Activated T-helper 9 cell treated with anti-CD3 and anti-CD28 coated beads, Interleukin-2, amount 50 U/mL, for 16 hours (primary cell): ENCODE measurements around the gene PGP.

ENCODE experiments used
- DNase-seq: peaks from one replicate; pipeline ENCODE4 v3.0.0-alpha.2; 2020; ENCODE audit warnings: low read depth

Gene PGP

DNA sequence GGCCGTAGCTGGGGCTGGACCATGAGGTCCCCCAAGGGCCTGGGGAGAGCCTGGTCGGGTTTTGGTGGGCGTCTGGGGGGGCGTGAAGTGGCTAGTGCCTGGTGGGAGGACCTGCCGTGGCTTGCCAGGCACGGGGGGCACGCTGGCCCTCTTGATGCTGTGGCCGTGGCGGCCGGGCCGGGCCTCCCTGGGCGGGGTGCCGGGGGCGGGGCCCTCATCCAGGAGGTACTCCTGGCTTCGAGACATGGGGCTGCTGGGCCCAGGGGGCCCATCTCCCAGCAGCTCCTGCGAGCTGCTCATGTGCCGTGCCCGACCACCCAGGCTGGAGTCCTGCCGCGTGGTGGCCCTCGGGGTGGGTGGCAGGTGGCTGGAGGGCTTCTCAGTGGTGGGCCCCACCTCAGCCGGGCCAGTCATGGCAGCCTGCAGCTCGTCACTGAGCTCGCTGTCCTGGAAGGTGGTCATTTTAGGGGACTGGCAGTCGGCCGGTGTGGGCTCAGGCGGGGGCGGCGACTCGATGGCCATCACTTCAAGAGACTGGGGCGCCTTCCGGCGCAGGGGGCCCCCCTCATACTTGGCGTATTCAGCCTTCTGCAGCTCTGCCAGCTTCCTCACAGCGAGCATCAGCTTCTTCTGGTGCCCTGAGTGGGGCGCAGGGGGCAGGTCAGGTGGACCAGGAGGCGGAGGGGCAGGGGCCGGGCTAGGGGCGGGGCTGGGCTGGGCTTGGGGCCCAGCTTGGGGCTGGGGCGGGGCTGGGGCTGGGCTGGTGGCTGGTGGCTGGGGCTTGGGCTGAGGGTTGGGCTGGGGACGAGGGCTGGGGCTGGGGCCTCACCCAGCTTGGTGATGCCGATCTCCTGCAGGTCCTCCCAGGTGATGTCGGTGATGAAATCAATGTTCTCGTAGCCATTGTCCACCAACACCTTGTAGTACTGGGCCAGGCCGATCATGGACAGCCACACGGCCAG lies 33.4 kb downstream of the PGP start:
- DNase-seq: no peak

DNA sequence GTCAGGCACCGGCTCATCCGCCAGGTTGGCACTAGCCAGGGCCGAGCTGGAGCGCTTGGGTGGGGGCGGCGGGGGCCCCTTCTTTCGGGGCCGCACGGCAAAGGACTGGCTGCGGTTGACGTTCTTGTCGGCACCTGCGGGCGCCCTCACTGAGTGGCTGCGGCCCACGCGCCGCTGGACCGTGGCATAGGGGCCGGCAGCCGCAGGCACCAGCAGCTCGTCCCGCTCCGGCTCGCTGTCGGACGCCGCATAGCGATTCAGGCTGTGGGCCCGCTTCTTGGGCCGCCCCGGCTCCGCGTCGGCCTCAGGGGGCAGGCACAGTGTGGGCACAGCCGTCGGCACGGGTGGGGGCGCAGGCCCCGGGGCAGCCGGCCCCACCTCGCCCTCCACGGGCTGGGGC lies 34.2 kb downstream of the PGP start:
- no peak for DNase-seq

DNA sequence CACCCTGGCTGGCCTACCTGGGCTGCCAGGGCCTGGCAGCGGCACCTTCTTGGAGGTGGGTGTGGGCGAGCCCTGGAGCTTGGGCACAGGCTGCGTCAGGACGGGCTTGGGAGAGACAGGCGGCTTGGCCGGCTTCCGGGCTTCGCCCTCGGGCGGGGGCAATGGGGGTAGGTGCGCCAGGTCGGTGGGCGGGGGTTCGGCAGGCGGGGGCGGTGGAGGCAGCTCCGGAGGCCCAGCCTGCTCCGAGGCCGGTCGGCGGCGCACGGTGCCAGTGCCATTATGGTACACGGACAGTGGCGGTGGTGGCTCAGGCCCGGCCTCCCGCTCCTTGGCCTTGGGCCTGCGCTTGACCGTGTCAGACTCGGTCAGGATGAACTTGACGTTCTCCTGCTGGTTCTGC lies 35.1 kb downstream of the PGP start:
- no peak for DNase-seq

DNA sequence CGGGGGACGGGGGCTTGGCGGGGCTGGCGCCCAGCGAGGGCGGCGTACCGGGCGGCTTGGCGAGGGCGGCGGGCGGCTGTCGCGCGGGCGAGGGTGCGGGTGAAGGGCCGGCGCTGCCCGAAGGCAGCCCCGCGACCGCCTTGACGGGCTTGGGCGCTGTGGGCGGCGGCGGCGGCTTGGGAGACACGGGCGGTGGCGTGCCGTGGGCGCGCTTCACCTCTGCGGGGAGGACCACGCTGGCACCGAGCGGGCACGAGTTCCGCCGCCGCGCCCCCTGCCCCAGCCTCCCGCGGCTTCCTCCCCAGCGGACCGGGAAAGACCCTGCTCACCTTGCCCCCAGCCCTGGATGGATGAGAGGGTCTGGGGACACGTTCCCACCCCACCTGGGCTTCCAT lies 35.5 kb downstream of the PGP start:
- no peak for DNase-seq

DNA sequence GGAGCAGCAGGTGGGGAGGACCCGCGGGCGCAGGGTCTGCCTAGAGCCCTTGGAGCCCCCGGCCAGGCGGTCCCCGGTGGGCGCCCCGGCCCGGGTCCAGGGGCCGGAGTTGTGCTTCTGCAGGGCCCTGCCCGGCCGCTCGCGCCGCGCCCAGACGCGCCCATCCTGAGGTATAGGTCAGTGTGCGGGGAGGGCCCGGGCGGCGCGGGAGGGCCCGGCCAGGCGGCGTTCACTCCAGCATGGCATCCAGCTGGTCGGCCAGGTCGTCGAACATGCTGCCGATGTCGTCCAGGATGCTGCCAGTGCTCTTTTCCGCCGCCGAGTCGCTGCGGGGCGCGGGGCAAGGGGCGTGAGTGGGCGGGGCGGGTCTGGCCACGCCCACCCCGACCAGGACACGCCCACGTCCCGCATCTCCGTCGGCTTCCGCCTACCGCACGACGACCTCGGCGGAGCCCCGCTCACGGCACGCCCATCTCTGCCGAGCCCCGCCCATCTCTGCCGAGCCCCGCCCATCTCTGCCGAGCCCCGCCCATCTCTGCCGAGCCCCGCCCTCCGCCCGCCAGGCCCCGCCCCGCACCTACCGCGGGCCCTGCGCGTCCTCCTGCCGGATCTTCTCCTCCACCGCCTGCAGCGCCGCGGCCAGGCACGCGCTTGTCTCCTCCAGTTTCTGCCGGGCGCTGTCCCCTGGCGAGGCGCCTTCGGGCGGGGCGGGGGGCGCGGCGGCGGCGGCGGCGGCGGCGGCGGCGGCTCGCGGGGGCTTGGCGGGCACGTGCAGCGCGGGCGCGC lies 36.1 kb downstream of the PGP start:
- peak; percentile 15 for DNase-seq

DNA sequence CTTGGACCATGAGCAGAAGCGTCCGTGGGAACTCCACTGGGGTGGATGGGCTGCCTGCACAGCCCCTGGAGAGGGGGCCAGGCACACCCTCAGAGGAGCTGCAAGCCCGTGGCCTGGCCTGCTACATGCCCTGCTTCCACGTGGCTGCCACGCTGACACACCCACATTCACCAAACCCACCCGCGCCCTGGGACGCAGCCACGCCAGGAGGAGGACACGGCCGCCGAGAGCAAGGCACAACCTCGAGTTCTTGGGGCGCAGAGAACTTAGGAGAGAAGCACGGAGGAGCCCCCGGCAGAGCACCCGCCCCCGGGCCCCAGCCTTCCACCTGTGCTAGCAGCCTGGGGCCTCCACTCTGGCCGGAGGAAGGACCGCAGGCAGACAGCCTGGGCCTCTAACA lies 37.1 kb downstream of the PGP start:
- no peak for DNase-seq

DNA sequence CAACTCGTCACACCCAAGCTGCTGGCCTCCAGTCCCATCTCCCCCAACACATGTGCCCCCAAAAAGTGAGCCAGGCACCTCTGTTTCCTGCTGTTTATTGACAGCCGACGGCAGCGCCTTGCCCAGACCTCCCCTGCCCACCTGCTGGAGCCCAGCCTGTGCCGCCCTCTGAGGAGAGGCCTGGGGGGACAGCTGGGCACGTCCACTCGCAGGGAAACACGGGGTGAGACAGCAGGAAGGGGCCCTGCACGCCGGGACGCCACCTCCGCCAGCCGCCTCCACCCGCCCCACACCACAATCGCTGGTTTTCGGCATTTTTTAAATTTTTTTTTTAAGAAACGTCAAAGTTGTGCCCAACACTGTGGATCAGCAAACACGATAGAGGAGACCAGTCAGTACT lies 37.5 kb downstream of the PGP start:
- no peak for DNase-seq

DNA sequence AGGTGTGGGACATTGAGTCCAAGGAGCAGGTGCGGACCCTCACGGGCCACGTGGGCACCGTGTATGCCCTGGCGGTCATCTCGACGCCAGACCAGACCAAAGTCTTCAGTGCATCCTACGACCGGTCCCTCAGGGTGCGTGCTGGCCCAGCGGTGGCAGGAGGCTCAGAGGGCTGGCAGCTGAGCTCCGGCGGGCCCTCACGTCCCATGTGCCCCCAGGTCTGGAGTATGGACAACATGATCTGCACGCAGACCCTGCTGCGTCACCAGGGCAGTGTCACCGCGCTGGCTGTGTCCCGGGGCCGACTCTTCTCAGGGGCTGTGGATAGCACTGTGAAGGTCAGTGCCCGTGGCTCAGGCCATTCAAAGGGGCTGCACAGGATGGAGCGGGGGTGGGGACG lies 38.6 kb downstream of the PGP start:
- no peak for DNase-seq

DNA sequence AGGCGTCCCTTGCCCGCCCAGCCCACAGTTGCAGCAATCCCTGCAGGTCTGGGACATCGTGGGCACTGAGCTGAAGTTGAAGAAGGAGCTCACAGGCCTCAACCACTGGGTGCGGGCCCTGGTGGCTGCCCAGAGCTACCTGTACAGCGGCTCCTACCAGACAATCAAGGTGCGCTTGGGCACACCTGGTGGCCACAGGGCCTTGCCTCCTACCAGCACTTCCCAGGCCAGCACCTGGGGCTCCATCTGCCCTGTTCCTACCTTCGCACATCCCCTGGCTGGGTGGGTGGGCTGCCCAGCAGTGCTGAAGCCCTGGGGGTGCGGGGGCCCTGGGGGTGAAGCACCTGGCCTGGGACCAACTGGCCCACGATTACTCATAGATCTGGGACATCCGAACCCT lies 39.2 kb downstream of the PGP start:
- DNase-seq: no peak

DNA sequence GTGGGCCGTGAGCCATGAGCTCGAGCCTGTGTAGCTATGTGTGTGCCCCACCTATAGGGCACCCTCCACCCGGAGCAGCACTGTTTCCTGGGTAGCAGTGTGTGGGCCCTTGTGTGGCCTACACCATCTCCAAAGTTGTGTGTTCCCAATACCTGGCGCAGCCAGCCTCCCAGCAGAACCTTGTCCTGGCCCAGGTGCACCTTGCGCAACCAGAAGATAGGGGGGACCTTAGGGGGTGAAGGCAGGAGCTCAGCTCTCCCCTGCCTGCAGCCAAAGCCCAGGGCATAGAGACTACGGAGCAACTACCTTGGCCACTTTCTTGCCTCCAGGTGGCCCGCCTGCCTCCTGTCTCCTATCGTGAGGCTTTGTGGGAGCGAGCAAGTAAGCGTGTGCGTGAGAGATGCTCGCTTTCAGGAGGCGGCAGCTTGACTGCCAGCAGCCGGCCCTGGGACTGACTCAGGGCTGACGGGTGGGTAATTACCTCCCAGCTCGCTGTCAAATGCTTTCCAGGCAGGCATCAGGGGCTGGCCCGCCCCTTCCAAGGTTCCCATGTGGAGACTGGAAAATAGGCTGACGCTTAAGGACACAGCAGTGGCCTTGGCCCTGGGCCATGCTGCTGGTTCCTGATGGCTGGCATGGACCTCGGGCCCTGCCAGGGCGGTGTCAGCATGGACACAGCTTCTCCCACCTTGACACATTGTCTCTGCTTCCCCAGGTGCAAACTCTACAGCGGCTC lies 40.1 kb downstream of the PGP start:
- DNase-seq: no peak

DNA sequence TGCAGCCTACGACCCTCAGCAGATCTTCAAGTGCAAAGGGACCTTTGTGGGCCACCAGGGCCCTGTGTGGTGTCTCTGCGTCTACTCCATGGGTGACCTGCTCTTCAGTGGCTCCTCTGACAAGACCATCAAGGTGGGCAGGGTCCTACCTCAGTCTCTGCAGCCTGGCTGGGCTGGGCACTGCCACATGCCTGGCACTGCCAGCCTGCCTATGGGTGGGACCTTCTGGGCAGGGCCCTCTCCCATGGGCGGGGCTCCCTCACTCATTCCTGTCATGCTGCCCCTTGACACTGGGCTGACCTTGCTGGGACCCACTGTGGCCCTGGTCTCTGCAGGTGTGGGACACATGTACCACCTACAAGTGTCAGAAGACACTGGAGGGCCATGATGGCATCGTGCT lies 40.7 kb downstream of the PGP start:
- no peak for DNase-seq

DNA sequence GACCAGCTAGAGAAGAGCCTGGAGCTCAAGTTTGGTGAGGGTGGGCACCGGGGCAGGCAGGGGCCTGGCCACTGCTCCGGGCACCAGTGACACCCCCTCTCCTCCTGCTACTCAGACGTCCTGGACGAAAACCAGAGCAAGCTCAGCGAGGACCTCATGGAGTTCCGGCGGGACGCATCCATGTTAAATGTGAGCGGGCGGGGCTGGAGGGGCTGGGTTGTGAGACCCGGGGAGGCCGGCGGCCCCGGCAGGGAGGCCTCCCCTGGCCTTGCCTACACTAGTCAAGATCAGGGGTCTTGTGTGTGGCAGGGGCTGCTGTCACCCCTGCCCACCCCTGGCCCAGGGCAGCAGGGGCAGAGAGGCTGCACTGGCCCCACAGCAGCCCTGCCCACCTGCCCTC lies 41.3 kb downstream of the PGP start:
- DNase-seq: no peak

DNA sequence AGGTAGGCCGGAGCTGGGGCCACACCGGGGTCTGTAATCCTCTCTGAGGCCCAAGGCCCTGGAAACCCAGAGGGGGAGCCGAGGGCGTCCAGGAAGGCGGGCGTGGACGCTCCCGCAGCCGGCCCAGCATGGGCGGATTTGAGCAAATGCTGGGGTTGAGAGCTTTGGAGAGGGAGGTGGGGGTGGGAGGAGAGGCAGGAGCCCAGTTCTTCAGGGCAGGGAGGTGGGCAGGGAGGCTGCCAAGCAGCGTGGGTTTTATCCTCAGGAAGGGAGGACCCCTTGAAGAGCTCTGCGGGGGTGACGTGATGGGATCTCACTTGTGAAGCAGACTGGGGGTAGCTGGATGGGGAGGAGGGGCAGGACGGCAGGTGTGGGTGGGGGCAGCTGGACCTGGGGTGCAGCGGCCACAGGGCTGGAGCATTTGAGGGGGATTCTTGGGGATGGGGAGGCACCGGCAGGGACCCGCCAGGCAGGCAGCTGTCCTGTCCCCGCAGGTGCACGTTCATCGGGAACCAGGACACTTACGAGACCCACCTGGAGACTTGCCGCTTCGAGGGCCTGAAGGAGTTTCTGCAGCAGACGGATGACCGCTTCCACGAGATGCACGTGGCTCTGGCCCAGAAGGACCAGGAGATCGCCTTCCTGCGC lies 41.8 kb downstream of the PGP start:
- DNase-seq: no peak

DNA sequence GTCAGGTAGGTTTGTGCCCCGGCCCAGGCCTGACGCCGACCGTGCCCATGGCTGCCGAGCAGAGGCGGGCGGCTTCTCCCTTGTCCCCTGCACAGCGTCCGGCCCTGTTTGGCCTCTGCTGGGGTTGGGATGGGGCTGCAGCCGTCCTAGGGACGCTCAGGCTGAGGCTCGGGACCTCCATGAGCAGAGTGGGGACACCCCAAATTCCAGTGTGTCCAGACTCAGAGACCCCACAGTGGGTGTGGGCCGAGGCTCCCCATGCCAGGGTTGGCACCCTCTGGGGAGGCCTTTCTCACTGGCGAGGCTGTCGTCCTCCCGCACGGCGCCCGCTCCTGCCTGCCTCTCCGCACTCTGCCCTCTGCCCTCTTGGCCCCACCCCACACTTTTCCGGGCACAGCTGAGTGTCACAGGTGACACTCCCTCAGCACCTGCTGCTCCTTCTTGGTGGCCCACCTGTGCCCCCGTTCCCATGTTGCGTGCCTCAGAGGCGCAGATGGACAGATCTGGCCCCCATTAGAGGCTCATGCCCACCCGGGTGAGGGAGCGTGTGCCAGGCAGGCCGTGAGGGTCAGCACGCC lies 43.0 kb downstream of the PGP start:
- DNase-seq: no peak

DNA sequence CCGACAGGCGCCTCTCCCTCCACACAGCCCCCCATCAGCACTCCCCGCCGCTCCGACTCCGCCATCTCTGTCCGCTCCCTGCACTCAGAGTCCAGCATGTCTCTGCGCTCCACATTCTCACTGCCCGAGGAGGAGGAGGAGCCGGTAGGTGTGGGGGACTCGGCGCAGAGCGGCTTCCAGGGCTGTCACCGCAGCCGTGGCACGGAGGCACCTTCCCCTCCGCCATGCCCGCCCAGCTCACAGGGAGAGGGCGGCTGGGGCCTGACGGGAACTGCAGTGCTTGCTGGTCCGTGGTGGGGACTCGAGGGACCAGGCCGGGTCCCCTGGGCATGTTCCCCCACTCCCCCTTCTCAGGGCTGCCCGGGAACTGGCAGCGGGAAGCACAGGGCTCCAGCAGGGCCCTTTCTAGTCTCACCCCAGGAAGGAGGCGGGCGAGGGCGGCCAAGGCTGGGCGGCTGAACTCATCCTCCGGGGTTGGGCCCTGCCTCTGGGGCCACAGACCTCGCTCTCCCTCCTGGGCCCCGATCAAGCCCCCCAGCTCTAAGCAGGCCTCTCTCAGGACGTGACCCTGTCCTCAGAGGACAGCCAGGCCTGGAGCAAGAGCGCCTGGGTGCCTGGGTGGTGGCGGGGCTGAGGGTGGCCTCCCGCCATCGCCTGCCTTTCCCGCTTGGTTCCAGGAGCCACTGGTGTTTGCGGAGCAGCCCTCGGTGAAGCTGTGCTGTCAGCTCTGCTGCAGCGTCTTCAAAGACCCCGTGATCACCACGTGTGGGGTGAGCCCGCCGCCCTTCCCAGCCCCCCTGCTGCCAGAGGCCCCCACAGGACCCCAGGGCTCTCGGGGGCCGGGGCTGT lies 43.8 kb downstream of the PGP start:
- DNase-seq: no peak

DNA sequence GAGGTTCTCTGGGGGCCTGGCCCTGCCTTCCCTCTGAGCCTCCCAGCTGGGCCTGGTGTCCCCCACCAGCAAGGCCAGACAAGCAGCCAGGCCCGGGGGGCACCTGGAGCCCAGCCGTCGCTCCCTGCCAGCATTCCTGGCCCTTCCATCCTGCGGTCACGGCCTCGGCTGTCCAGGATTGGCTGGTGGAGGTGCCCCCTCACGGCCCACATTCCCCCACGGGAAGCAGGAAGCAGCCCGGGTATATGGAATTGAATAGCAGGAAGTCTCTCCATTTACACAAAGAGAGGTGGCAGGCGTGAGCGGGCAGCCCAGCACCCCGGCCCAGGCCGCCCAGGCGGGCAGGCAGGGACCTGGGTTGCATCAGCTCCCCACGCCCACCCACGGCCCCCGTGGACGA lies 44.6 kb downstream of the PGP start:
- no peak for DNase-seq

DNA sequence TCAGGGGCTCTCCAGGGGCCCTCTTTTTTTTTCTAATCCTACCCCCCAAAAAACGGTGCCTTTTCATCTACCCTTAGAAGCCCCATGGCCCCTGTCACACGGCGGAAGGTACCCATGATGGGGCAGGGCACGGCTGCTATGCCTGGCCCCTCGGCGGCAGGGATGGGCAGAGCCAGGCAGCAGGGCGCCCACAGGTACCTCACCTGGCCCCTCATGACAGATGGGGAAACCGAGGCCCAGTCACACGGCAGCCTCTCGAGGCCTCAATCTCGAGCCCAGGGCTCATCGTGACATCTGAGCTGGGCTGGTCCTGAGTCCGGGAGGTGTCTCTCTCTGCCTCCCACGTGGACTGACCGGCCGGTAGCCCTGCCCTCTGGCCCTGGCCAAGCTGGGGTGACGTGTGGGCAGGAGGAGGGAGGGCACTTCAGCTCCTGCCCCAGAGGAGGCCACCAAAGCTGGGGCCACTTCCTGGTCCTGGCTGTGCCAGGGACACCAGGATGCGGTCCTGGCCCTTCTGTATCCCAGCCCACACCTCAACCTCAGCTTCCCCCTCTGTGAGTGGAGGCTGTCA lies 47.5 kb downstream of the PGP start:
- no peak for DNase-seq

DNA sequence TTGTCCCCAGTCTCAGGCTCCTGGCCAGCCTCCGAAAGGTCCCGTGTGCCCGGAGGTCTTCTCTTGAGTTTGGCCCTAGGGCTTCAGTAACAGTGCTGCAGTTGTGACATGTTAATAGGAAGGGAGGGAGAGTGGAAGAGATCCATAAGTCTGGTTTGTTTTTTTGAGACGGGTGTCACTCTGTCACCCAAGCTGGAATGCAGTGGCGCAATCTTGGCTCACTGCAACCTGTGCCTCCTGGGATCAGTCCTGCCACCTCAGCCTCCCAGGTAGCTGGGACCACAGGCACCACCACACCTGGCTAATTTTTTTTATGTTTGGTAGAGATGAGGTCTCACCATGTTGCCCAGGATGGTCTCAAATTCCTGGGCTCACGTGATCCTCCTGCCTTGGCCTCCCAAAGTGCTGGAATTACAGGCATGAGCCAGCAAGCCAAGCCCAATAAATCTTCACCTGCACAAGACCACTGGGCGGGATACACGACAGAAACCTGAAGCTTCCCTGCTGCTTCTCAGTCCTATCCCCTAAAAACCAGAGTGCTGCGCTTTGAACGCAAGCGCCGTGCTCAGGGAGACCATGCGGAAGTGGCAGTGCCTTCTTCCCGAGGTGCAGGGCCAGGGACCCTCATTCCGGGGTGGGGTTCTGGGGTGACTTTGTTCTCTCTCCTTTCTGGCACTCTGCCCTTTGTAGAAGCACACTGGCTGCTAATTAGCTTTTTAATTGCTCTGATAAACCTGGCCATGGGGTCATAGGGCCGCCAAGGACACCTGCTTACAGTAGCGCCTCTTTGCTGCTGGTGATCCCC lies 48.2 kb downstream of the PGP start:
- no peak for DNase-seq

DNA sequence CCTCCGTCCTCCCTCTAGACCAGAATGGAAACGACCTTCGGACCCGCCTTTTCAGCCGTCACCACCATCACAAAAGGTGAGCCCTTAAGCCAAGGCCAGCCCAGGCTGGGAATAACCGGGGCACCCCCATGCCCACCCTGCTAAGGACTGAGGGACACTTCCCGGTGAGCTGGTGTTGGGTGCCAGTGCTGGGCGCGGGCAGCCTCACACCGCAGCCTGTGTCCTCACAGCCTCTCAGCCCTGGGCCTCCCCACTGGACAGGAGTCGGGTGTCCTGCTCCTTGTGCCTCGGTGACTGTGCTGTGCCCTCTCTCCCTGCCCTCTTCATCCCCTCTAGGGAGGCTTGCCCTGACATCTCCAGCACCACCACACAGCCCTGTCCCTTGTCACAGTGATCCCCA lies 48.8 kb downstream of the PGP start:
- DNase-seq: no peak
